ENCODE data around the gene EMP1. TPM values are rescaled to one million over a fixed set of nuclear protein-coding genes. Genes with fewer than 3 reads are reported as not detected.

Gene EMP1
- polyA plus RNA-seq, 3 donors, result 2.7 to 6.3 (median 3.1) TPM

DNA sequence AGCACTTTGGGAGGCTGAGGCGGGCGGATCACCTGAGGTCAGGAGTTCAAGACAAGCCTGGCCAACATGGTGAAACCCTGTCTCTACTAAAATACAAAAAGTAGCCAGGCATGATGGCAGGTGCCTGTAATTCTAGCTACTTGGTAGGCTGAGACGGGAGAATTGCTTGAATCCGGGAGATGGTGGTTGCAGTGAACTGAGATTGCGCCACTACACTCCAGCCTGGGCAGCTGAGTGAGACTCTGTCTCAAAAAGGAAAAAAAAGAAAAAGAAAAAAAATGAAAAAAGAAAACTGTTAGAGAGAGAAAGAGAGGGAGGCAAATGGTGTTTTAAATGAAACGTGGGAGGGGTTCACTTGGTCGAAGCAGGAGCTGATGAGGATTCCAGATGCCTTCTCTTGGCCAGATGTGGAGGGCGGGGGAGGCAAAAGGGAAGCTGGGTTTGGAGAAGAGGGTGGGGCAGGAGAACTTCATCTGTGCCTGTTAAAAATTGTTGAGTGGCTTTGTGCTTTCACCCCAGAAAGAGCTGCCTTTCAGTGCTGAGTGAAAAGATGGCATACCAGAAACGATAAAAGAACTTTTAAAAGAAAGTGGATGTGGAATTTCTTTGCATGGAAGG lies 1.1 kb downstream of the EMP1 start:
- no peak overlapping the region for H3K9ac ChIP-seq (ENCODE audit: insufficient read depth, low read length, poor library complexity, severe bottlenecking)
- peak overlapping the region; percentile 33 to 91 (median 78) for H3K27ac Mint-ChIP-seq
- H3K4me1 ChIP-seq (ENCODE audit: control insufficient read depth in 1 of 2, insufficient read depth in 2 of 2, low read length in 2 of 2), result peaks cover 45% of the 10 kb centered on the region in 2 donors

DNA sequence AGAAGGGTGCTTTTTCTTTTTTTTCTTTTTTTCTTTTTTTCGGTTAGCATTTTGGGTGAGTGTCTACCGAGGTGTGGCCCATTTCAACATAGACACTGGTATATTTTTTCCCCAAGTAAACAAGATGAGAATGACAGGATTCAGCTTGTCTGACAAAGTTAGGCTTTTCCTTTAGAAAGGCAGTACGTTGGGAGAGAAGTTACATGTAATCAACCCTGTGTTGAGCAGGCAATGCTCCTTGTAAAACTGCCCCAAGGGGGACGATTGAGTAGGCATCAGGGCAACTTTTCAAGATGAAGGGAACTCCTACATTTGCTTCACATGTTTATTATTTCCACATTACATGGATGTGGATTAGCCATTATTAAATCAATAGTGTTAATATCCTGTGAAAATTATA lies 1.7 kb downstream of the EMP1 start:
- TF ChIP-seq, protein P1, sequence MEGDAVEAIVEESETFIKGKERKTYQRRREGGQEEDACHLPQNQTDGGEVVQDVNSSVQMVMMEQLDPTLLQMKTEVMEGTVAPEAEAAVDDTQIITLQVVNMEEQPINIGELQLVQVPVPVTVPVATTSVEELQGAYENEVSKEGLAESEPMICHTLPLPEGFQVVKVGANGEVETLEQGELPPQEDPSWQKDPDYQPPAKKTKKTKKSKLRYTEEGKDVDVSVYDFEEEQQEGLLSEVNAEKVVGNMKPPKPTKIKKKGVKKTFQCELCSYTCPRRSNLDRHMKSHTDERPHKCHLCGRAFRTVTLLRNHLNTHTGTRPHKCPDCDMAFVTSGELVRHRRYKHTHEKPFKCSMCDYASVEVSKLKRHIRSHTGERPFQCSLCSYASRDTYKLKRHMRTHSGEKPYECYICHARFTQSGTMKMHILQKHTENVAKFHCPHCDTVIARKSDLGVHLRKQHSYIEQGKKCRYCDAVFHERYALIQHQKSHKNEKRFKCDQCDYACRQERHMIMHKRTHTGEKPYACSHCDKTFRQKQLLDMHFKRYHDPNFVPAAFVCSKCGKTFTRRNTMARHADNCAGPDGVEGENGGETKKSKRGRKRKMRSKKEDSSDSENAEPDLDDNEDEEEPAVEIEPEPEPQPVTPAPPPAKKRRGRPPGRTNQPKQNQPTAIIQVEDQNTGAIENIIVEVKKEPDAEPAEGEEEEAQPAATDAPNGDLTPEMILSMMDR (IDR thresholded peaks at IDR 0.05), result no peak
- peaks cover 0 to 2% of the 10 kb centered on the region in 2 donors for H3K36me3 Mint-ChIP-seq
- Histone ChIP-seq H3K9me3 (replicated peaks in 1 of 2; ENCODE audit: control insufficient read depth in 1 of 2, insufficient read depth in 1 of 2, low read length in 2 of 2) (no peaks in the 10 kb centered on the region), H3K4me1 (ENCODE audit: control insufficient read depth in 1 of 2, insufficient read depth in 2 of 2, low read length in 2 of 2) (peaks cover 45% of the 10 kb centered on the region in 2 donors), H3K4me2 (replicated peaks; ENCODE audit: extremely low read depth, low read length, poor library complexity, severe bottlenecking) (peak overlapping the region; percentile 82), H3K9ac (ENCODE audit: insufficient read depth, low read length, poor library complexity, severe bottlenecking) (no peak overlapping the region), H3K79me2 (ENCODE audit: insufficient read depth, low read length) (no peaks in the 10 kb centered on the region), H3K4me3 (replicated peaks in 1 of 3; ENCODE audit: low read depth in 2 of 3, low read length in 3 of 3) (peak overlapping the region in 1 of 3 experiments; percentile 73), H3K27me3 (ENCODE audit: control insufficient read depth in 2 of 2, insufficient read depth in 2 of 2, low read length in 2 of 2) (no peaks in the 10 kb centered on the region), H2AFZ (ENCODE audit: insufficient read depth, low read depth, low read length, poor library complexity, severe bottlenecking) (no peak overlapping the region), H4K20me1 (ENCODE audit: insufficient read depth, low read length) (no peaks in the 10 kb centered on the region), H3K27ac (ENCODE audit: low read depth in 1 of 2, low read length in 2 of 2) (no peak overlapping the region), H3K36me3 (replicated peaks in 1 of 2; ENCODE audit: control insufficient read depth in 1 of 2, insufficient read depth in 2 of 2, low read length in 2 of 2) (no peaks in the 10 kb centered on the region)
- peaks cover 63% of the 10 kb centered on the region for H3K4me1 Mint-ChIP-seq
- H3K27me3 Mint-ChIP-seq (ENCODE audit: low read depth in 3 of 3), result peaks cover 7 to 9% (median 9%) of the 10 kb centered on the region in 3 donors
- intact Hi-C loops (cut with micrococcal nuclease), result no loop called here
- H3K4me3 Mint-ChIP-seq, result peak overlapping the region; percentile 84 to 89
- peak overlapping the region in 4 of 7 donors; percentile 5 to 91 (median 50) for H3K27ac Mint-ChIP-seq
- H3K9me3 Mint-ChIP-seq, result peaks cover 0 to 4% (median 0%) of the 10 kb centered on the region in 7 donors
- DNase-seq, result no peak
- WGBS (ENCODE audit: insufficient coverage), result 60% methylated on average over 1 of the region's 4 CpGs

More for the DNA sequence above, 1.1 kb downstream of the EMP1 start:
- no peak overlapping the region for H2AFZ ChIP-seq (ENCODE audit: insufficient read depth, low read depth, low read length, poor library complexity, severe bottlenecking)
- TF ChIP-seq, protein P1 (IDR thresholded peaks at IDR 0.05), result no peak
- Mint-ChIP-seq H3K9me3 (peaks cover 0 to 4% (median 0%) of the 10 kb centered on the region in 7 donors), H3K27me3 (ENCODE audit: low read depth in 3 of 3) (peaks cover 6 to 9% (median 9%) of the 10 kb centered on the region in 3 donors), H3K36me3 (peaks cover 0 to 2% of the 10 kb centered on the region in 2 donors), H3K4me3 (peak overlapping the region; percentile 84 to 89), H3K4me1 (peaks cover 61% of the 10 kb centered on the region)
- H3K27ac ChIP-seq (ENCODE audit: low read depth in 1 of 2, low read length in 2 of 2), result no peak overlapping the region
- intact Hi-C loops (cut with micrococcal nuclease), result loop anchor here in 1 of 2 donors (2.0 kb wide), 2 partner anchors 33 to 97 kb away; no protein-coding TSS in a partner anchor
- H3K4me3 ChIP-seq (replicated peaks in 1 of 3; ENCODE audit: low read depth in 2 of 3, low read length in 3 of 3), result peak overlapping the region in 2 of 3 experiments; percentile 39 to 73
- H3K36me3 ChIP-seq (replicated peaks in 1 of 2; ENCODE audit: control insufficient read depth in 1 of 2, insufficient read depth in 2 of 2, low read length in 2 of 2), result no peaks in the 10 kb centered on the region
- H3K79me2 ChIP-seq (ENCODE audit: insufficient read depth, low read length), result no peaks in the 10 kb centered on the region
- H4K20me1 ChIP-seq (ENCODE audit: insufficient read depth, low read length), result no peaks in the 10 kb centered on the region
- H3K27me3 ChIP-seq (ENCODE audit: control insufficient read depth in 2 of 2, insufficient read depth in 2 of 2, low read length in 2 of 2), result no peaks in the 10 kb centered on the region
- 21% methylated on average over 4 of the region's 9 CpGs for WGBS (ENCODE audit: insufficient coverage)
- no peaks in the 10 kb centered on the region for H3K9me3 ChIP-seq (replicated peaks in 1 of 2; ENCODE audit: control insufficient read depth in 1 of 2, insufficient read depth in 1 of 2, low read length in 2 of 2)
- H3K4me2 ChIP-seq (replicated peaks; ENCODE audit: extremely low read depth, low read length, poor library complexity, severe bottlenecking), result peak overlapping the region; percentile 82
- DNase-seq, result peak in 2 of 3 donors; percentile 15 to 26

Measured in CD14-positive monocyte (primary cell).